Dedifferentiated amniotic fluid mesenchymal stem cell (primary cell): ENCODE results near the gene LMX1B.

Experiments used
- DNase-seq: peaks from one replicate; pipeline ENCODE4 v3.0.0-alpha.2; 2016; ENCODE audit errors: extremely low spot score

LMX1B gene

GRCh38 chr9:126604059-126605055 lies 9.4 kb upstream of the LMX1B start:
- no peak for DNase-seq

- DNase-seq = no peak
Measured at GRCh38 chr9:126605792-126606482, 7.8 kb upstream of the LMX1B start.

- no peak for DNase-seq
Measured at GRCh38 chr9:126606483-126606870, 7.3 kb upstream of the LMX1B start.

- DNase-seq = no peak
Measured at GRCh38 chr9:126607086-126607485, 6.6 kb upstream of the LMX1B start.

- DNase-seq = no peak
Measured at GRCh38 chr9:126607731-126608130, 6.0 kb upstream of the LMX1B start.

GRCh38 chr9:126608551-126608950 lies 5.2 kb upstream of the LMX1B start:
- DNase-seq = no peak

- DNase-seq = no peak
Measured at GRCh38 chr9:126609191-126609590, 4.5 kb upstream of the LMX1B start.

- no peak for DNase-seq
Measured at GRCh38 chr9:126609711-126610388, 3.9 kb upstream of the LMX1B start.

- DNase-seq = no peak
Measured at GRCh38 chr9:126611193-126611591, 2.5 kb upstream of the LMX1B start.

- peak; percentile 20 for DNase-seq
Measured at GRCh38 chr9:126611592-126612325, 2.0 kb upstream of the LMX1B start.

GRCh38 chr9:126612326-126612812 lies 1.4 kb upstream of the LMX1B start:
- no peak for DNase-seq

GRCh38 chr9:126612813-126613641 lies 701 bp upstream of the LMX1B start:
- no peak for DNase-seq

GRCh38 chr9:126614088-126614454 lies 343 bp downstream of the LMX1B start:
- DNase-seq = no peak

GRCh38 chr9:126614455-126615244 lies 922 bp downstream of the LMX1B start:
- no peak for DNase-seq

- no peak for DNase-seq
Measured at GRCh38 chr9:126615245-126615790, 1.6 kb downstream of the LMX1B start.

GRCh38 chr9:126615791-126616447 lies 2.2 kb downstream of the LMX1B start:
- DNase-seq = no peak

GRCh38 chr9:126616521-126616976 lies 2.8 kb downstream of the LMX1B start:
- DNase-seq = no peak

GRCh38 chr9:126617003-126617822 lies 3.5 kb downstream of the LMX1B start:
- no peak for DNase-seq
